ENCODE data around the gene TXN2.

GRCh38 chr22:36470994-36471331 lies 10.5 kb downstream of the TXN2 start:
- TF ChIP-seq CTCF (IDR thresholded peaks at IDR 0.05 in 4 of 5, conservative IDR thresholded peaks at IDR 0.05 in 1 of 5): no peak
- TF ChIP-seq POLR2A (IDR thresholded peaks at IDR 0.05): no peak
